ENCODE results near the gene SIAH1. TPM values are rescaled to one million over a fixed set of nuclear protein-coding genes. Genes with fewer than 3 reads are reported as not detected.
A peak's percentile ranks its signal among the peaks of the same experiment; 100 is the strongest.

SIAH1 gene
- total RNA-seq, 1 donor from 2014 or later, result 24.4 TPM

DNA sequence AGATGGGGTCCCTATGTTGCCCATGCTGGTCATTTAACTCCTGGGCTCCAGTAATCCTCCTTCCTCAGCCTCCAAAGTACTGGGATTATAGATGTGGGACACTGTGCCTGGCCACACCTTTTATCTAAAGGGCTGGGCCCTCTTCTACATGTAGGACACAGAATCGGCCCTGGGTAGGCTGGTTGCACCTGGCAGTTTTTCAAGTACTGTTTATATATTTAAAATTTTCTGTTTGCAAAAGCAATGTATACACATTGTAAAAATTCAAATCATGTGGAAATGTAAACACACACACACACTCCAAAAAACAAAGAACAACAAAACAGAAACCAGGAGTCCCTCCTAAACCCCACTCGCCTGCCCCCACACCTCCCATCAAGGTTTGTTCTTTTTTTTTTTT lies 28.1 kb upstream of the SIAH1 start:
- DNase-seq (ENCODE audit: low read depth) (no peak), FAIRE-seq (no peak)
- no peak overlapping the region for H3K27ac ChIP-seq (ENCODE audit: low read depth, low read length)
- no peaks in the 10 kb centered on the region for H3K27me3 ChIP-seq (ENCODE audit: insufficient read depth, low read length)
- H3K9me3 ChIP-seq (ENCODE audit: insufficient read depth, low read depth, low read length), result no peaks in the 10 kb centered on the region
- no peaks in the 10 kb centered on the region for H4K20me1 ChIP-seq (ENCODE audit: insufficient read depth, low read length)
- H3K36me3 Mint-ChIP-seq (ENCODE audit: low read depth, unreplicated experiment), result no peaks in the 10 kb centered on the region
- no peak overlapping the region for H3K9ac ChIP-seq (ENCODE audit: low read length)
- no peaks in the 10 kb centered on the region for H3K36me3 ChIP-seq (ENCODE audit: insufficient read depth, low read length)
- H3K4me2 ChIP-seq (ENCODE audit: low read length), result no peak overlapping the region
- no peaks in the 10 kb centered on the region for H3K79me2 ChIP-seq (ENCODE audit: insufficient read depth, low read length)
- no peak overlapping the region for H3K27ac Mint-ChIP-seq (ENCODE audit: unreplicated experiment)
- no peak overlapping the region for H3K4me3 ChIP-seq (ENCODE audit: insufficient read depth, low read depth, low read length)
- no peak overlapping the region for H3K4me3 Mint-ChIP-seq (ENCODE audit: unreplicated experiment)
- H3K9me3 Mint-ChIP-seq (ENCODE audit: unreplicated experiment), result no peaks in the 10 kb centered on the region
- H2AFZ ChIP-seq (ENCODE audit: low read depth, low read length), result no peak overlapping the region
- H3K4me1 ChIP-seq (ENCODE audit: insufficient read depth, low read length), result peaks cover 19% of the 10 kb centered on the region
- peaks cover 2% of the 10 kb centered on the region for H3K27me3 Mint-ChIP-seq (ENCODE audit: low read depth, unreplicated experiment)
- TF ChIP-seq, protein P1, sequence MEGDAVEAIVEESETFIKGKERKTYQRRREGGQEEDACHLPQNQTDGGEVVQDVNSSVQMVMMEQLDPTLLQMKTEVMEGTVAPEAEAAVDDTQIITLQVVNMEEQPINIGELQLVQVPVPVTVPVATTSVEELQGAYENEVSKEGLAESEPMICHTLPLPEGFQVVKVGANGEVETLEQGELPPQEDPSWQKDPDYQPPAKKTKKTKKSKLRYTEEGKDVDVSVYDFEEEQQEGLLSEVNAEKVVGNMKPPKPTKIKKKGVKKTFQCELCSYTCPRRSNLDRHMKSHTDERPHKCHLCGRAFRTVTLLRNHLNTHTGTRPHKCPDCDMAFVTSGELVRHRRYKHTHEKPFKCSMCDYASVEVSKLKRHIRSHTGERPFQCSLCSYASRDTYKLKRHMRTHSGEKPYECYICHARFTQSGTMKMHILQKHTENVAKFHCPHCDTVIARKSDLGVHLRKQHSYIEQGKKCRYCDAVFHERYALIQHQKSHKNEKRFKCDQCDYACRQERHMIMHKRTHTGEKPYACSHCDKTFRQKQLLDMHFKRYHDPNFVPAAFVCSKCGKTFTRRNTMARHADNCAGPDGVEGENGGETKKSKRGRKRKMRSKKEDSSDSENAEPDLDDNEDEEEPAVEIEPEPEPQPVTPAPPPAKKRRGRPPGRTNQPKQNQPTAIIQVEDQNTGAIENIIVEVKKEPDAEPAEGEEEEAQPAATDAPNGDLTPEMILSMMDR (IDR thresholded peaks at IDR 0.05; ENCODE audit: insufficient read depth, low read depth, low read length), result no peak
- no peak for TF ChIP-seq EZH2 (IDR thresholded peaks at IDR 0.05; ENCODE audit: insufficient read depth, low read length)
- peaks cover 18% of the 10 kb centered on the region for H3K4me1 Mint-ChIP-seq (ENCODE audit: low read depth, unreplicated experiment)

DNA sequence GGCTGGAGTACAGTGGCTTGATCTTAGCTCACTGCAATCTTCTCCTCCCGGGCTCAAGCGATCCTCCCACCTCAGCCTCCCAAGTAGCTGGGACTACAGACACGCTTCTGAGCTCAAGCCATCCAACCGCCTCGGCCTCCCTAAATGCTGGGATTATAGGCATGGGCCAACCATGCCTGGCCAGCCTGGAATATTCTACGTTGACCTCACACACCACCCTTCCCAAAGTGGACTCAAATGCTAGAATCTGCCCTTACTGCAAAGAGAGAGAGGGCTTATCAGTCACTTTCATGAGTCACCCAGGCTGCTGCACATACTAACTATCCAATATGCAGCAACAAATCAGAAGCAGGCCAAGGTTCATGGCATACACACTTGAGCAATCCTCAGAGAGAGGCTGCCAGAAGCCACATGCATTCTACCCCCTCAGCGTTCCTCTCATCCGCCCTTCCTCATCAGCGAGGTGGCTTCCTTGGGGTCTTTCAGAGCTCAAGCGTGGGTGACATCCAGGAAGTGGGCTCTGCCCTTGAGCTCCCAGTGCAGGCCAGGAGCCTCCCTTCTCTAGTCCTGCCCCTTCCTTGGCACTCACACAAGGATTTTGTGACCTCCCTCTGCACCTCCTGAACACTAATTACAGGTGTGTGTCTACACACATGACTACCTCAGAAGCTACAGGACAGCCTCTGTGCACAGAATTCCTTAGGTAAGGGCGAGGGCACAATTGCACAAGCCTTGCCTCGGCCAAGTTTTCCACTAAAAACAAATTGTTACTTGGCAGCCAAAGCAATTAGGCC lies 24.8 kb upstream of the SIAH1 start:
- Mint-ChIP-seq H3K36me3 (ENCODE audit: low read depth, unreplicated experiment) (no peaks in the 10 kb centered on the region), H3K4me1 (ENCODE audit: low read depth, unreplicated experiment) (peaks cover 21% of the 10 kb centered on the region), H3K4me3 (ENCODE audit: unreplicated experiment) (no peak overlapping the region), H3K9me3 (ENCODE audit: unreplicated experiment) (no peaks in the 10 kb centered on the region), H3K27me3 (ENCODE audit: low read depth, unreplicated experiment) (peaks cover 2% of the 10 kb centered on the region), H3K27ac (ENCODE audit: unreplicated experiment) (peak overlapping the region; percentile 86)
- DNase-seq (ENCODE audit: low read depth), result peak; percentile 94
- H3K4me1 ChIP-seq (ENCODE audit: insufficient read depth, low read length), result peaks cover 19% of the 10 kb centered on the region
- peak; percentile 93 for FAIRE-seq
- no peak overlapping the region for H3K4me3 ChIP-seq (ENCODE audit: insufficient read depth, low read depth, low read length)
- H3K36me3 ChIP-seq (ENCODE audit: insufficient read depth, low read length), result no peaks in the 10 kb centered on the region
- H3K9me3 ChIP-seq (ENCODE audit: insufficient read depth, low read depth, low read length), result no peaks in the 10 kb centered on the region
- H3K9ac ChIP-seq (ENCODE audit: low read length), result no peak overlapping the region
- TF ChIP-seq, protein P1 (IDR thresholded peaks at IDR 0.05; ENCODE audit: insufficient read depth, low read depth, low read length), result no peak
- no peak for TF ChIP-seq EZH2 (IDR thresholded peaks at IDR 0.05; ENCODE audit: insufficient read depth, low read length)
- peak overlapping the region; percentile 54 for H2AFZ ChIP-seq (ENCODE audit: low read depth, low read length)
- no peak overlapping the region for H3K27ac ChIP-seq (ENCODE audit: low read depth, low read length)
- no peaks in the 10 kb centered on the region for H3K79me2 ChIP-seq (ENCODE audit: insufficient read depth, low read length)
- H3K27me3 ChIP-seq (ENCODE audit: insufficient read depth, low read length), result peaks cover 2% of the 10 kb centered on the region
- no peaks in the 10 kb centered on the region for H4K20me1 ChIP-seq (ENCODE audit: insufficient read depth, low read length)
- H3K4me2 ChIP-seq (ENCODE audit: low read length), result peak overlapping the region; percentile 45

DNA sequence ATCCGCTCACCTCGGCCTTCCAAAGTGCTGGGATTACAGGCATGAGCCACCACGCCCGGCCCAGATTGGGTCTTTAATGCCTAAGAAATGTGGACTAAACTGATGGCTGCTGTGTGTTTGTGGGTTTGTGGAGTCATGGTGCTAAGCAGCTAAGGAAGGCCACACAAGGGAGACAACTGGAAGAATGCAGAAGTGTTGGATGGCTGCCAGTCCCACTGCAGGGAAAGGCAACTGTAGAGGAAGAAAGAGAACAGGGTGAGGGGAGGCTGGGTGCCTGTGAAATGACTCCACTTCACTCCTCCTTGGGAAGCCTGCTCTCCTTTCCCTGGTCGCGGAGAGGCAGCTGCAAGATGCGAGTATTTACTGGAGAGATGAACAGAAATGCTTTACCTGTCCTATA lies 23.5 kb upstream of the SIAH1 start:
- peaks cover 2% of the 10 kb centered on the region for H3K27me3 ChIP-seq (ENCODE audit: insufficient read depth, low read length)
- H3K79me2 ChIP-seq (ENCODE audit: insufficient read depth, low read length), result no peaks in the 10 kb centered on the region
- Mint-ChIP-seq H3K4me3 (ENCODE audit: unreplicated experiment) (no peak overlapping the region), H3K27me3 (ENCODE audit: low read depth, unreplicated experiment) (peaks cover 2% of the 10 kb centered on the region), H3K9me3 (ENCODE audit: unreplicated experiment) (no peaks in the 10 kb centered on the region), H3K4me1 (ENCODE audit: low read depth, unreplicated experiment) (peaks cover 19% of the 10 kb centered on the region), H3K36me3 (ENCODE audit: low read depth, unreplicated experiment) (no peaks in the 10 kb centered on the region), H3K27ac (ENCODE audit: unreplicated experiment) (peak overlapping the region; percentile 73)
- H3K4me2 ChIP-seq (ENCODE audit: low read length), result peak overlapping the region; percentile 30
- DNase-seq (ENCODE audit: low read depth) (peak; percentile 90), FAIRE-seq (no peak)
- peak overlapping the region; percentile 56 for H2AFZ ChIP-seq (ENCODE audit: low read depth, low read length)
- H3K9ac ChIP-seq (ENCODE audit: low read length), result no peak overlapping the region
- H3K36me3 ChIP-seq (ENCODE audit: insufficient read depth, low read length), result no peaks in the 10 kb centered on the region
- no peak overlapping the region for H3K27ac ChIP-seq (ENCODE audit: low read depth, low read length)
- no peaks in the 10 kb centered on the region for H3K9me3 ChIP-seq (ENCODE audit: insufficient read depth, low read depth, low read length)
- no peaks in the 10 kb centered on the region for H4K20me1 ChIP-seq (ENCODE audit: insufficient read depth, low read length)
- H3K4me3 ChIP-seq (ENCODE audit: insufficient read depth, low read depth, low read length), result no peak overlapping the region
- peaks cover 19% of the 10 kb centered on the region for H3K4me1 ChIP-seq (ENCODE audit: insufficient read depth, low read length)
- TF ChIP-seq EZH2 (IDR thresholded peaks at IDR 0.05; ENCODE audit: insufficient read depth, low read length), result no peak
- TF ChIP-seq, protein P1 (IDR thresholded peaks at IDR 0.05; ENCODE audit: insufficient read depth, low read depth, low read length), result no peak
